Left colon (tissue), 2 donors: ENCODE results near the gene PPARGC1A. TPM values are rescaled to one million over a fixed set of nuclear protein-coding genes. Genes with fewer than 3 reads are reported as not detected.
A peak's percentile ranks its signal among the peaks of the same experiment; 100 is the strongest.

Source experiments
- ATAC-seq: fragments of 200-7000 bp; cut with Tn5 transposase; one replicate; pipeline ENCODE4 v1.9.1; 2020; ENCODE audit warnings: mild to moderate bottlenecking, moderate library complexity
- DNase-seq, 2 donors: peaks; one replicate each; pipeline ENCODE4 v3.0.0-alpha.2; 2020
- intact Hi-C, 2 donors: fragments of 100-400 bp; cut with DNase I in 1 of 2; cut with micrococcal nuclease in 1 of 2; formaldehyde crosslinking; loops; one replicate each; pipeline versions ENCODE4 v1.11.2 to v1.14.0; 2022; cut with DNase I, micrococcal nuclease
- total RNA-seq, 2 donors: library from RNA; stranded (reverse); fragmentation: NEBNext Ultra II Directional; extraction: Animal tissue kit (Norgen Biotek cat#: 25700); gene quantifications; one replicate each; pipeline ENCODE4 v1.2.1, GENCODE V29; 2021
- donor health status: DM: no; HTN: no; CAD: no.
- donor health status: DM: yes; HTN: yes; CAD: no.

PPARGC1A gene
- total RNA-seq, 2 donors from 2014 or later: 76.0 to 92.4 TPM

DNA sequence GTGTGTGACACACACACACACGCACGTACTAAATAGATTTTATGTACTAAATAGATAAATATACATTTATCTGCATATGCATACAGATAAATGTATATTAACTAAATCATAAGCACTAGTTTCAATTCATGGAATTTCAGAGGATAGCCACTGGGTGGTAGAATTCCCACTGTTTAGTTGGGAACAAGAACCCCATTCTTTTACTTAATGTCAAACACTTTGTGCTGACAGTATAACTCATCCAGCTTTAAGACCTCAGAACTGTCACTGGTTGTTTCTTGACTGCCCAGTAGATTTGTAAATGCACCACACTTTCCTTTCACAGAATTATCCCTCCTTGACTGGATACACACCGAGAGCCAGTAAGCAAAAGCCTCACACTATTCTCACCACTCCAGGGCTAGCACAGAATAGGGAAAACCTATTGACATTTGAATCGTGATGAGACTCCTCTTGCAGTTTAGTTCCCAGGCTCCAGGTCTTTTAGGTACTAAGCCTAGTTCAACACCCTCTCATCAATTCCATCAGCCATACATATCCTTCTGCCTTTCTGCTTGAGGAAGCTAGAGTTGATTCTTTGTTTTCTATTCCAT is 32.4 kb downstream of the PPARGC1A start:
- DNase-seq: no peak
- ATAC-seq: peak; percentile 18
- intact Hi-C loops: no loop called here

- DNase-seq (peak; percentile 91 to 94), ATAC-seq (peak; percentile 95)
- intact Hi-C loops: no loop called here
These were observed 33.2 kb downstream of the PPARGC1A start for GRCh38 chr4:23856630-23857029.

DNA sequence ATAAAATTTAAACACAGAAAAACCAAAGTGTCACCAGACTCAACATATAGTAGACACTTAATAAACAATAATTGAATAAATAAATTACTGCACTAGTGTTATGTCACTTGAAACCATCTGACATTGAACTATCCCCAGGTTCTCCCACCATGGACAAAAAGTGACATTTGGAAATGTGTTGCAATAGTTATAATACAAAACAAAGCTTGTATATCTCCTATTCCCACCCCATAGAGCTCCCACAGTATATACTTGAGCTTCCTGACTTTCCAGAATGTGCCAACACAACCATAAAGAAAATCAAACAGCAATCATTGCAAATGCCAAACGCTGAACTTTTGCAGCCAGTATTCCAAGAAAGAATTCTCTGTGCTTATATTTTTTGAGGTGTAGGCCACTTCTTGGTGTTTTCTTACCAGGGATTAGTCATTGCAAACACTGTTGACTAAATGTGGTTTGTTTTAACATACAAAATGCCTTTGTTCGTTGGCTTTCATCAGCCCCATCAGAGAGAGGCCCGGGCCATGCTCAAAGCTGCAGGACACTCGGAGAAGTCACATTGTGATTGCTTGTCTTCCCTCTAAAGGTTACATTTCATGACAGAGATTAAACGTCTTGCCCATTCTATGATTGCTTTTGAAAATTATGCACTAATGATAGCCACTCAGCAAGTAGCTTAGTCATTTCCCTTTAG is 33.8 kb downstream of the PPARGC1A start:
- intact Hi-C loops: no loop called here
- peak; percentile 28 for ATAC-seq
- DNase-seq: no peak

DNA sequence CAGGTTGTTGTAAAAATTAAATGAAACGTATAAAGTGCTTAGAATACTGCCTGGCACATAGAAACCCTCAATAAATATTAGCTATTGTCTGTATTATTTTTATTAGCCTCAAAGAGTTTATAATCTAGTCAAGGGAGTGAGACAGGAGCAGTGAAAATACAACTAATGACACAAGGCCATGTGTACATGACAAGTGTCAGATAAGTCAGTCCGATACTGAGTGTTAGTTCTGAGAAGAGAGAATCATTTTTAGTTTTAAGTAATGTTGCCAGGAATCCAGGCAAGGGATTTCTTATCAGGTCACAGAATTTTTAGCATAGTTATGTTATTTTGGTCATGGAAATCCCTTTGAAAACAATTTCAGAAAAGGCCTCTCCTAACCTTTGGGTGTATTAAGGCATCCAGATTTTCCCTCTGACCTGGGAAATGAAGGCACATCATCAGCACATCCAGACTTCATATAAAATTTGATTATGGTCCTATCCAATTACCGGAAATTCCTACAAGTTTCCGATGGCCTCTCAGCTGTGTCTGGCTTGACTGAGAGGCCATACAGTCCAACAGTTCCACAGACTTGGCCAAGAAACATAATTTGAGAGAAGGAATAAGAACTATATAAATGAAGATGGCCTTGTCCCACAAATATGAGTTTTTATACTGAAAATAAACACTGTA is 35.7 kb downstream of the PPARGC1A start:
- DNase-seq: no peak
- intact Hi-C loops: no loop called here
- no peak for ATAC-seq

- intact Hi-C loops: no loop called here
- ATAC-seq (no peak), DNase-seq (no peak)
These were observed 38.4 kb downstream of the PPARGC1A start for GRCh38 chr4:23851464-23851863.

GRCh38 chr4:23847158-23847557 is 42.7 kb downstream of the PPARGC1A start:
- DNase-seq (no peak), ATAC-seq (no peak)
- intact Hi-C loops: no loop called here

DNA sequence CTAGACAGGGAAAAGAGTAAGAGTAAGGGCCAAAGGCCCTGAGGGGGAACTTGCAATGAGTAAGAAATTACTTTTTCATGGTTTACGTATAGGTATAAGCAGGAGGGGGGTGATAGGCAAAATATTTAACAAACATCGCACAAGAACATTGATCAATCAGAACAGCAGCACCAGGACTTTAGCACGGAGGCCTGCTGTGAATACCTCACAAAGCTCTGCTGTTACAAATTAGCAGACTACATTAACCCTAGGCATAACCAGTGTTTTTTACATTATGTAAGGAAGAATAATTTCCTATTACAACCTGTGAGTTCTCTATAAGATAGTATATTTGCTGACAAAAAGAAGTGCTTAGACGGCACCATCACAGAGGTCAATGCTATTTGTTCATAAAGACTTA is 44.9 kb downstream of the PPARGC1A start:
- intact Hi-C loops: no loop called here
- DNase-seq (no peak), ATAC-seq (no peak)

DNA sequence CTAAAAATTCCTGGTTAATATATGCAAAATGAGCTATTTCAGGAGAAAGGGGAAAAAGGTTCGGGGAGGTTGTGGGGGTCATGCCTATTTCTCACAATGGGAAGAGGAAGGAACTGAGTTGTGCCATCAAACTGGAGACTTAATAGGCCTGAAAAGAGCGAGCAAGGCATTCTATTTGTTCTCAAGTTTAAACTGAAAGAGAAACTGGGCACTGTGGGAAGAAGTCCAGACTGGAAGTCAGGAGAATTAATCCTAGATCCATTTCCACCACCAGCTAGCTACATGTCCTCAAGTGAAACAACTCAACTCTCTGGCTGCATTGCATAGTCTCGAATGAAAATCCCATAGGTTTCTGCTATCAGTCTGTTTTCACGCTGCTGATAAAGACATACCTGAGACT is 50.6 kb downstream of the PPARGC1A start:
- peak; percentile 29 for ATAC-seq
- DNase-seq: no peak
- intact Hi-C loops: no loop called here

DNA sequence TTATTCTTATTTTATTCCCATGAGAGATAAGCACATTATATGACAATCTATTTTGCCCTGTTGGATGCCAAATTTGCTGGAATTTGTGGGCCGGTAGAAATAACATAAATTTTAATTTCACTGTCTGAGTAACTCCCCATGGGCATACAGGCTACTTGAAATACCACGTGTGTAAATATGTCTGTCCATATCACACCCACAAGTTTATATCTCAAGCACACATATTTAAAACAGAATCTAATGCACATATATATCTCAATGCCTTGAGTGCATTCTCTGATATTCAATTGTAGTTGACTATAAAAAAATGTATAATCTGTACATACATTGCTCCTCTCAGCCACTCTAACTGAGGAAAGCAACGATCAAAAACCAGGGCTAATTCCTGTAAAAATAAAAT is 51.2 kb downstream of the PPARGC1A start:
- ATAC-seq (peak; percentile 19), DNase-seq (no peak)
- intact Hi-C loops: no loop called here

GRCh38 chr4:23838131-23838530 is 51.7 kb downstream of the PPARGC1A start:
- no peak for ATAC-seq
- no peak for DNase-seq

DNA sequence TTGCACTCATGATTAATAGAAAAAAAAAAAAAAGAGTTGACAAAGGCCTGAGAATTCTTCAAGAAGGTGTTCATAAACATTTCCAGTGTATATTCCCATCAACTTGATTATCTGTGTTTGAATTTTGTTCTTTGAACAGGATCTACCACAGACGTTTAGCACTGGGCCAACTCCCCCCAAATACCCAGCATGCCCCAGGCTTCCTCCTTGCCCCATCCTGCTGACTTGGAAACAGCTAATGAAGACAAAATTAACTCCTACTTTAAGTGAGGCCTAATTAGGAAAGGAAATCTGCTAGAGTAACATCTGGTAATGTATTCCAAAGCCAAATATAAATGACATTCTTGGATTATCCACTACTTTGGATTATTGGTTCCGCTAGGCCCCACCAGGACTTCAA is 52.5 kb downstream of the PPARGC1A start:
- no peak for ATAC-seq
- DNase-seq: no peak
- intact Hi-C loops: no loop called here

More at GRCh38 chr4:23838131-23838530, 51.7 kb downstream of the PPARGC1A start:
- intact Hi-C loops: no loop called here

- ATAC-seq (peak; percentile 62), DNase-seq (no peak)
- intact Hi-C loops: no loop called here
These were observed 53.9 kb downstream of the PPARGC1A start for GRCh38 chr4:23835774-23836478.

DNA sequence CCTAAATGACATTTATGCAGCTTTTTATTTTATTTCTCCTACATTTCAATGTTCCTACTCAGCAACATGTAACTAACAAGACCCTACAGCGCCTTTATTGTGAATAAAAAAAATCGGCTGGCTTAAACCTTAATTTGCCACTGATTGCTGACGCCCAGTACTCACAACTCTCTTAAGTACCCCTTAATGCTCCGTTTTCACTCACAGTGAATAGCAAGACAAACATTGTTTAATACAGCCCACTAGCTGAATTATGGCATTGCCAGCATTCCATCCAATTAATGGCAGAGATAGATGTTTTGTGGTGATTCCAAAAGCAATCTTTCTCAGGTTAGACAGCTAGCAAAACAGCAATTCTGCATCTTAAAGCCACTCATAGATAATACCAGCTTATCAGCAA is 61.1 kb downstream of the PPARGC1A start:
- DNase-seq: no peak
- intact Hi-C loops: no loop called here

DNA sequence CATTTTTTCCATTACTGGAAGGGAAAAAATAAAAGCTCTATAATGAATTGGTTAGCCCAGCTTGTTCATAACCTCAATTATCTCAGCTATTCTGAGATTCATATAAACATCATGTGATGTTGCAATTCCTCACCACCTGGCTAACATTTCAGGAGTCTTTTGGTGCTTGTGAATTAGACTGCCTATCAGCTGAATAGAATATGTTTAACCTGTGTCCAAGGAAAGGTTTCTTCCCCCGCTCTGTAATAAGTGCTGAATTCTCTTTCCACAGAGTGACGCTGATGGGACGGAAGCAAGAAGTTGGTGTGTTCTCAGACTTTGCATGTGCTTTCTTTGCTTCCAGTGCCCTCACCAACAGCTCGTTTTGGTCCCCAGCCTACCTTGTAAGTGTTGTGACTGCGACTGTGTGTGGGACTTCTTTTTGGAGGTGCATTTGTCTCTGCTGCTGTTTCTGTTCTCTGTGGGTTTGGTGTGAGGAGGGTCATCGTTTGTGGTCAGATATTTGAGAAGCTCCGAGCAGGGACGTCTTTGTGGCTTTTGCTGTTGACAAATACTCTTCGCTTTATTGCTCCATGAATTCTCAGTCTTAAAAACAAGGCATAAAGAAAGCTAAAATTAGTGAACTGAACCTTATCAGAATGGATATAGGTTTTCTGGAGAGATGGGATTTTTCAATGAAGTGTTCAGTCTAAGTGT is 61.7 kb downstream of the PPARGC1A start:
- no peak for ATAC-seq
- intact Hi-C loops: no loop called here
- DNase-seq: no peak

More for the DNA sequence above, 61.1 kb downstream of the PPARGC1A start:
- no peak for ATAC-seq

- DNase-seq (no peak), ATAC-seq (no peak)
- intact Hi-C loops: no loop called here
These were observed 67.7 kb downstream of the PPARGC1A start for GRCh38 chr4:23822181-23822580.

- ATAC-seq (no peak), DNase-seq (no peak)
These were observed 70.8 kb downstream of the PPARGC1A start for GRCh38 chr4:23819041-23819511.

DNA sequence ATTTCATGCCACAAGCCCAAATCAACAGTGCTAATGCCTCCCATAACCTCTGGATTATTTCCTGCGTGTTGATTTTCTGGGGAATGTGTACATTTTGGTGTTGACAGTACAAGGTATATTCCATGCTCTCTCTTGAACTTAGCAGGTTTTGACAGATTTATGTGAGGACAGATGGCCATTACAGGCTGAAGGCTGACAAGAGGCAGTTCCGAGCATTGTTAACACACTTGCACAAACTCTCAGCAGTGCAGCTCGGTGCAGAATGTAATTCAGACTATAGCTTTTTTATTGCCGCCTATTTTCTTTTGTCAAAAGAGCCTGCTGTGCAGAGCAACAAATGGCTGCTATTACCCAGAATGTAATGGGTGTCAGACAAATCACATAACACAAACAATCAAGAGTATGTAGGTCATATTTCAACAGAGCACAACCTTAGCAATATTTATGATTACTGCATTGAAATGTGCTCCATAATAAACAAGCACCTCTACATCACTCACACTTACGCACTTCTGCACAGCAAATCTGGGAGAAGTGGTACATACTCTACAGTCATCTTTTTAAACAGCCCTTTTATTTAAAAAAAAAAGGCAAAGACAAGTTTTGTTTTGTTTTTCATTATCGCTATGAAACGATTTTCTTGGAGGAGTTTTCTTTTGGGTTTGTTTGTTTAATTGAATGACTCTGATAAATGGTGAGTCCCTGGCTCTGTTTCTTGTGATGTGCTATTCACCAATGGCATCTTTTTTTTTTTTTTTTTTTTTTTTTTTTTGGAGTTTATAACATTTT is 71.6 kb downstream of the PPARGC1A start:
- peak; percentile 73 for ATAC-seq
- no peak for DNase-seq

More at GRCh38 chr4:23819041-23819511, 70.8 kb downstream of the PPARGC1A start:
- intact Hi-C loops: no loop called here

GRCh38 chr4:23814996-23815660 is 74.7 kb downstream of the PPARGC1A start:
- ATAC-seq (no peak), DNase-seq (no peak)
- intact Hi-C loops: no loop called here

More for the DNA sequence above, 71.6 kb downstream of the PPARGC1A start:
- intact Hi-C loops: no loop called here
